Activated CD4-positive, alpha-beta T cell treated with anti-CD3 and anti-CD28 coated beads for 36 hours (primary cell): ENCODE results near the gene STON2. TPM values are rescaled to one million over a fixed set of nuclear protein-coding genes. Genes with fewer than 3 reads are reported as not detected.

ENCODE experiments used
- ATAC-seq: fragments of 200-7000 bp; cut with Tn5 transposase; one replicate; pipeline ENCODE4 v1.10.0; 2021; ENCODE audit warnings: mild to moderate bottlenecking, moderate library complexity
- CTCF ChIA-PET: fragments of 350-600 bp; sonication (Branson Sonifier 250); formaldehyde crosslinking; loops from one replicate; lab custom pipeline; 2021; ENCODE audit warnings: antibody characterized with exemption; lab: Charles Lee
- POLR2A ChIA-PET: fragments of 350-600 bp; sonication (Branson Sonifier 250); formaldehyde crosslinking; loops from one replicate; lab custom pipeline; 2021; ENCODE audit warnings: antibody characterized with exemption, inconsistent platforms; lab: Charles Lee
- DNase-seq: peaks from one replicate; pipeline ENCODE4 v3.0.0-alpha.2; 2020
- H3K27ac Mint-ChIP-seq: one replicate; pipeline ENCODE4 v1.8.0; 2021; ENCODE audit warnings: mixed read lengths
- H3K27me3 Mint-ChIP-seq: one replicate; pipeline ENCODE4 v1.8.0; 2021; ENCODE audit warnings: mixed read lengths
- H3K36me3 Mint-ChIP-seq: one replicate; pipeline ENCODE4 v1.8.0; 2021; ENCODE audit warnings: low read depth, mixed read lengths
- H3K4me1 Mint-ChIP-seq: one replicate; pipeline ENCODE4 v1.8.0; 2021; ENCODE audit warnings: mixed read lengths
- H3K4me3 Mint-ChIP-seq: one replicate; pipeline ENCODE4 v1.8.0; 2021; ENCODE audit warnings: mild to moderate bottlenecking, moderate library complexity, mixed read lengths
- H3K9me3 Mint-ChIP-seq: one replicate; pipeline ENCODE4 v1.8.0; 2021; ENCODE audit warnings: low read depth, mixed read lengths
- intact Hi-C, 2 experiments: fragments of 100-400 bp; cut with DNase I in 1 of 2; cut with micrococcal nuclease in 1 of 2; formaldehyde crosslinking; loops; one replicate each; pipeline versions ENCODE4 v1.14.2 to v1.15.1; 2022 to 2024; cut with DNase I, micrococcal nuclease
- total RNA-seq, 2 experiments: library from RNA; stranded (reverse); gene quantifications; one replicate each; pipeline ENCODE4 v1.2.3, GENCODE V29; 2021

Gene STON2
- total RNA-seq, 2 experiments from 2014 or later, result 0.05 to 0.19 TPM

- intact Hi-C loops, result no loop called here
- DNase-seq (no peak), ATAC-seq (no peak)
- H3K27me3 Mint-ChIP-seq, result peaks cover 16% of the 10 kb centered on the region
- no peaks in the 10 kb centered on the region for H3K4me1 Mint-ChIP-seq
- peaks cover 5% of the 10 kb centered on the region for H3K9me3 Mint-ChIP-seq
- H3K36me3 Mint-ChIP-seq, result no peaks in the 10 kb centered on the region
- POLR2A ChIA-PET, result no interaction called here
- CTCF ChIA-PET, result interaction anchor here (0.6 to 0.7 kb wide), 2 partner anchors 16 to 440 kb away, joined by 3 to 5 read pairs; no protein-coding TSS in a partner anchor
- no peak overlapping the region for H3K27ac Mint-ChIP-seq
- no peak overlapping the region for H3K4me3 Mint-ChIP-seq
Observed at GRCh38 chr14:81416981-81417380, 16.9 kb upstream of the STON2 start.

- intact Hi-C loops, result no loop called here
- DNase-seq (no peak), ATAC-seq (no peak)
- POLR2A ChIA-PET, result no interaction called here
- Mint-ChIP-seq H3K27ac (no peak overlapping the region), H3K36me3 (no peaks in the 10 kb centered on the region), H3K4me1 (no peaks in the 10 kb centered on the region), H3K9me3 (peaks cover 5% of the 10 kb centered on the region), H3K4me3 (no peak overlapping the region), H3K27me3 (peaks cover 19% of the 10 kb centered on the region)
- CTCF ChIA-PET, result interaction anchor here (0.7 to 0.9 kb wide), 2 partner anchors 12 to 17 kb away, joined by 3 read pairs; no protein-coding TSS in a partner anchor
Observed at GRCh38 chr14:81416194-81416952, 16.2 kb upstream of the STON2 start.

GRCh38 chr14:81415781-81416180 is 15.7 kb upstream of the STON2 start:
- intact Hi-C loops, result no loop called here
- H3K27me3 Mint-ChIP-seq, result peaks cover 22% of the 10 kb centered on the region
- peaks cover 5% of the 10 kb centered on the region for H3K9me3 Mint-ChIP-seq
- POLR2A ChIA-PET, result no interaction called here
- DNase-seq (no peak), ATAC-seq (no peak)
- H3K27ac Mint-ChIP-seq, result no peak overlapping the region
- CTCF ChIA-PET, result interaction anchor here (0.9 kb wide), 1 partner anchor 11 kb away, joined by 3 read pairs; no protein-coding TSS in a partner anchor
- no peaks in the 10 kb centered on the region for H3K4me1 Mint-ChIP-seq
- no peaks in the 10 kb centered on the region for H3K36me3 Mint-ChIP-seq
- H3K4me3 Mint-ChIP-seq, result no peak overlapping the region

- ATAC-seq (no peak), DNase-seq (no peak)
- CTCF ChIA-PET, result no interaction called here
- intact Hi-C loops, result no loop called here
- POLR2A ChIA-PET, result no interaction called here
- Mint-ChIP-seq H3K4me1 (no peaks in the 10 kb centered on the region), H3K9me3 (peaks cover 5% of the 10 kb centered on the region), H3K36me3 (no peaks in the 10 kb centered on the region), H3K27ac (no peak overlapping the region), H3K4me3 (no peak overlapping the region), H3K27me3 (peaks cover 23% of the 10 kb centered on the region)
Observed at GRCh38 chr14:81414123-81414522, 14.0 kb upstream of the STON2 start.

- ATAC-seq (no peak), DNase-seq (no peak)
- no peaks in the 10 kb centered on the region for H3K36me3 Mint-ChIP-seq
- H3K9me3 Mint-ChIP-seq, result peaks cover 5% of the 10 kb centered on the region
- POLR2A ChIA-PET, result no interaction called here
- intact Hi-C loops, result no loop called here
- H3K27ac Mint-ChIP-seq, result no peak overlapping the region
- H3K4me1 Mint-ChIP-seq, result no peaks in the 10 kb centered on the region
- CTCF ChIA-PET, result no interaction called here
- H3K4me3 Mint-ChIP-seq, result no peak overlapping the region
- H3K27me3 Mint-ChIP-seq, result peaks cover 29% of the 10 kb centered on the region
Observed at GRCh38 chr14:81412779-81413178, 12.7 kb upstream of the STON2 start.

- no peak for ATAC-seq
- intact Hi-C loops, result no loop called here
- peaks cover 20% of the 10 kb centered on the region for H3K27me3 Mint-ChIP-seq
- H3K4me1 Mint-ChIP-seq, result no peaks in the 10 kb centered on the region
- ChIA-PET POLR2A (no interaction called here), CTCF (no interaction called here)
- DNase-seq, result no peak
- H3K27ac Mint-ChIP-seq, result no peak overlapping the region
- peaks cover 3% of the 10 kb centered on the region for H3K9me3 Mint-ChIP-seq
- no peak overlapping the region for H3K4me3 Mint-ChIP-seq
- no peaks in the 10 kb centered on the region for H3K36me3 Mint-ChIP-seq
Observed at GRCh38 chr14:81408595-81408994, 8.5 kb upstream of the STON2 start.

- no peak for ATAC-seq
- H3K27me3 Mint-ChIP-seq, result peaks cover 22% of the 10 kb centered on the region
- no peak overlapping the region for H3K27ac Mint-ChIP-seq
- H3K4me1 Mint-ChIP-seq, result peaks cover 3% of the 10 kb centered on the region
- no peak for DNase-seq
- intact Hi-C loops, result no loop called here
- ChIA-PET POLR2A (no interaction called here), CTCF (no interaction called here)
- no peak overlapping the region for H3K4me3 Mint-ChIP-seq
- no peaks in the 10 kb centered on the region for H3K36me3 Mint-ChIP-seq
- peaks cover 3% of the 10 kb centered on the region for H3K9me3 Mint-ChIP-seq
Observed at GRCh38 chr14:81406863-81407262, 6.7 kb upstream of the STON2 start.

GRCh38 chr14:81402123-81402495 is 2.0 kb upstream of the STON2 start:
- ChIA-PET CTCF (interaction anchor here (0.8 to 1.0 kb wide), 2 partner anchors 25 to 52 kb away, joined by 3 read pairs; no protein-coding TSS in a partner anchor), POLR2A (no interaction called here)
- ATAC-seq (no peak), DNase-seq (no peak)
- H3K4me3 Mint-ChIP-seq, result no peak overlapping the region
- H3K27ac Mint-ChIP-seq, result no peak overlapping the region
- no peaks in the 10 kb centered on the region for H3K36me3 Mint-ChIP-seq
- peaks cover 3% of the 10 kb centered on the region for H3K9me3 Mint-ChIP-seq
- peaks cover 15% of the 10 kb centered on the region for H3K4me1 Mint-ChIP-seq
- peaks cover 12% of the 10 kb centered on the region for H3K27me3 Mint-ChIP-seq
- intact Hi-C loops, result no loop called here

- peaks cover 3% of the 10 kb centered on the region for H3K9me3 Mint-ChIP-seq
- CTCF ChIA-PET, result interaction anchor here (0.8 to 1.9 kb wide), 2 partner anchors 11 to 26 kb away, joined by 3 to 7 read pairs; no protein-coding TSS in a partner anchor
- ATAC-seq, result peak; percentile 40
- peak overlapping the region; percentile 28 for H3K27ac Mint-ChIP-seq
- no peak for DNase-seq
- no peak overlapping the region for H3K4me3 Mint-ChIP-seq
- H3K27me3 Mint-ChIP-seq, result peaks cover 12% of the 10 kb centered on the region
- intact Hi-C loops, result loop anchor here (2.0 kb wide), 2 partner anchors 69 to 455 kb away; no protein-coding TSS in a partner anchor
- no peaks in the 10 kb centered on the region for H3K36me3 Mint-ChIP-seq
- POLR2A ChIA-PET, result interaction anchor here (0.7 kb wide), 1 partner anchor 100 kb away, joined by 3 read pairs; no protein-coding TSS in a partner anchor
- peaks cover 15% of the 10 kb centered on the region for H3K4me1 Mint-ChIP-seq
Observed at GRCh38 chr14:81401420-81402122, 1.4 kb upstream of the STON2 start.

GRCh38 chr14:81400852-81401251 is 728 bp upstream of the STON2 start:
- Mint-ChIP-seq H3K36me3 (no peaks in the 10 kb centered on the region), H3K4me3 (no peak overlapping the region), H3K4me1 (peaks cover 15% of the 10 kb centered on the region), H3K27ac (no peak overlapping the region), H3K27me3 (peaks cover 12% of the 10 kb centered on the region), H3K9me3 (peaks cover 3% of the 10 kb centered on the region)
- ChIA-PET CTCF (interaction anchor here (1.9 kb wide), 1 partner anchor 10 kb away, joined by 7 read pairs; no protein-coding TSS in a partner anchor), POLR2A (no interaction called here)
- ATAC-seq (peak; percentile 61), DNase-seq (peak; percentile 50)
- intact Hi-C loops, result loop anchor here (2.0 kb wide), 2 partner anchors 70 to 454 kb away; no protein-coding TSS in a partner anchor

GRCh38 chr14:81398196-81398891 is 1.8 kb downstream of the STON2 start:
- ATAC-seq, result no peak
- DNase-seq, result no peak
- CTCF ChIA-PET, result no interaction called here
- Mint-ChIP-seq H3K36me3 (no peaks in the 10 kb centered on the region), H3K9me3 (no peaks in the 10 kb centered on the region), H3K27ac (no peak overlapping the region), H3K4me1 (peaks cover 15% of the 10 kb centered on the region), H3K4me3 (no peak overlapping the region), H3K27me3 (peaks cover 7% of the 10 kb centered on the region)
- POLR2A ChIA-PET, result no interaction called here
- intact Hi-C loops, result no loop called here
